GM21390 (cell line): ENCODE measurements around the gene SPG7.
A peak's percentile ranks its signal among the peaks of the same experiment; 100 is the strongest.

Experiments
- ATAC-seq: cut with Tn5 transposase; IDR thresholded peaks from one replicate; pipeline ENCODE4 v1.9.1; 2021; ENCODE audit not compliant: unreplicated experiment

Gene SPG7

DNA sequence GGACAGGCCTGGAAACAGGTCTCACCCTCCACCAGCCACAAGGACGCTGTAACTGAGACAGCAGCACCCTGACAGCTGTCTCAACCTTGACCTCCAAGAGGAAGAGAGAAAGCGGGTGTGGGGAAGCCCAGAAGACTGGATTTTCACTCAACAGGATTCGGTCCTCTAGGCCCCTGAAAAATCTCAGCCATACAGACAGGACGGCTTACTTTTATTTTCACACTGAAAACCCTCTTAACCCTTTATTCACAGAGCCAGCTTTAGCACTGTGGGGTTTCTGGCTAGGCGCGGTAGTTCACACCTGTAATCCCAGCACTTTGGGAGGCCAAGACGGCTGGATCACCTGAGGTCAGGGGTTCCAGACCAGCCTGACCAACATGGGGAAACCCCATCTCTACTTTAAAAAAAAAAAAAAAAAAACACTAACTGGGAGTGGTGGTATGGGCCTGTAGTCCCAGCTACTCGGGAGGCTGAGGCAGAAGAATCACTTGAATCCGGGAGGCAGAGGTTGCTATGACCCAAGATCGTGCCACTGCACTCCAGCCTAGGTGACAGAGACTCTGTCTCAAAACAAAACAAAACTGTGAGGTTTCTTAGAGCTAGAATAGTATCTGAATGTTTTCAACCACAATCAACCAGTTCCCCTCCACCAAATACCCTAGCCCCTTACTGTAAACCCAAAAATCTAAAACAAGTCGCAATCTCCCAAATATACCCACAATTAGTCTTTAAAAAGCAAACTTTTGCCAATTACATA lies 23.1 kb upstream of the SPG7 start:
- peak; percentile 38 for ATAC-seq

GRCh38 chr16:89485701-89486246 lies 22.4 kb upstream of the SPG7 start:
- no peak for ATAC-seq

- no peak for ATAC-seq
These were observed 18.9 kb upstream of the SPG7 start for GRCh38 chr16:89489040-89489897.

GRCh38 chr16:89489898-89490438 lies 18.2 kb upstream of the SPG7 start:
- ATAC-seq = no peak

DNA sequence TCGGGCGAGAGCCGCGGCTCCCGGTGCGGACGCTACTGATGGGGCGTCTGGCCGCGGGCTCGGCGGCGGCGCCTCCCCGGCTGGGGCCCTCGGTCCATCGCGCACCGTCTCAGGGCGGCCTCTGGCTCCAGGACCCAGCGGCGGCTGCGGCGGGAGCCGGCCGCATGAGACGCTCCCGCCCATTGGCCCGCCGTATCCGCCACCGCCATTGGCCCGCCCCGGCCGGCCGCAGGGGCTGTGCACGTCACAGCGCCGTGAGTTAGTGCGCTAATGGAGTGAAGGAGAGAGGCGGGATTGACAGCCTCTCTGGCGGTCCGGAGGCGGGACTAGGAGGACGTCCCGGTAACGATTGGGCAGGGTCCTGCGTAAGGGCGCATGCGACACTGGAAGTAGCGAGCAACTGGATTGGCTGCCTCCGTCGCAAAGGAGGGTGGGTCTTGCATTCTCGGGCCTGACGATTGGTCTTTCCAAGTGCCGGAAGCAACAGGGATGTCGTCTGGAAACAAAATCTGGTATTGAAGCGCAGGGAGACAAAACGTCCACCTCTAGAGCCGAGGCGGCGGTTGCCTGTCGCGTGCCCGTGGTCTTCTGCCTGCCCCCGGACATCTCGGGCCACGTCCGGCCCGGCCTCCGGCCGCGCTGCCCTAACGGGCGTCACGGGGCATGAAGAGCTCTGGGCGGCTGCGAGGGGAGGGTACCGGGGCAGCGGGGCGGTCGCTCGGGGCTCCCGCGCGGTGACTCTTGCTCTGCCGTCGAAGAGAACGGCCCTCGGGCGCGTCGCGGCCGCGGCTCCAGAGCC lies 17.6 kb upstream of the SPG7 start, which contains the start of gene ANKRD11:
Gene ANKRD11 (minus strand): TSS at position 123 of the 799 bp plus-strand sequence. CDS start 173,542 bp downstream, outside the sequence.
- peak; percentile 81 for ATAC-seq

GRCh38 chr16:89491238-89491869 lies 16.8 kb upstream of the SPG7 start:
- ATAC-seq = no peak

DNA sequence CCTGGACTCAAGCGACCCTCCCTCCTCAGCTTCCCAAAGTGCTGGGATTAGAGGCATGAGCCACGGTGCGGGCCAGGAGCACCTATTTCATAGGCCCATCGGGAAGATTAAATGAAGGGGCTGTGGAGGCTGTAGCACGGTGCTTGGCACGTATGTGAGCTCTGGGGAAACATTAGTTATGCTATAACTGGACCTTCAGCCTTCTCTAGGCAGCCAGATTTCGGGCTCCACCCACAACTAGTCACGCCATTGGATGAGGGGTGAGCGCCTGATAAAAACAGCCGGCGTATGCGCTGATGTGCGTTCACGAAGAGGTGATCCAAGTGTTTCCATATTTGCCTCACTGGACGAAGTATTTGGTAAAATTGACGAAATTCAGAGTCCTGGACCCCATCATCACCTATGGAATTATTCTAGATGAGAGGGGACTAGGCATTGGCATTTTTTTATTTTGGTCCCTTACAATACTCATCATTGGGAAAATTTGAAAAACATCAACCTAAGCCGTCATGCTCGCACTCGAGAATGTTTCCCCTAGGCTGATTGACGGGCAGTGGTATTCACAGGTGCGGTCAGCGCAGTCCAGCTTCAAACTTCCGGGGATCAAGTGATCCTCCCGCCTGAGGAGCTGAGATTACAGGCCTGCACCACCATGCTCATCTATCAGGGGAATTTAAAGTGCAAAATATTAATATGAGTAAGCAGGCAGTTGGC lies 16.1 kb upstream of the SPG7 start:
- ATAC-seq = no peak

- ATAC-seq = no peak
These were observed 14.4 kb upstream of the SPG7 start for GRCh38 chr16:89493776-89494175.

GRCh38 chr16:89495121-89495520 lies 13.1 kb upstream of the SPG7 start:
- ATAC-seq = no peak

DNA sequence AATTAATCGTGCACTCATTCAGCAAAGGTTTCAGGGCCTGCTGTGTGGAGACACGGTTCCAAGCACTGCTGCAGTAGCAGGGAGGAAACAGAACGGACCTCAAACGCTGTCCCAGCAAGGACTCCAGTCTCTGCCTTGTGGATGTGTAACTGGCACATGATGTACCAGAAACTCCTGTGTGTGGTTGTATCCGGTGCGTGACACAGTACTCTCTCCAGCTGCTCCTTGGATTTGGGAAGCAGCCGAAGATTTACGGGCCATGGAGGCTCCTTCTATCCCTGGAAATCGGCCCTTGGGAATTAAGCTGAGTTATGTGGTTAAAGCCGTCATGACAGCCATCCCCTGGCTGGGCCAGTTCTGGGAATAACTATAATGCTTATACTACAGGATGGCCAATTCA lies 9.4 kb upstream of the SPG7 start:
- ATAC-seq = no peak

DNA sequence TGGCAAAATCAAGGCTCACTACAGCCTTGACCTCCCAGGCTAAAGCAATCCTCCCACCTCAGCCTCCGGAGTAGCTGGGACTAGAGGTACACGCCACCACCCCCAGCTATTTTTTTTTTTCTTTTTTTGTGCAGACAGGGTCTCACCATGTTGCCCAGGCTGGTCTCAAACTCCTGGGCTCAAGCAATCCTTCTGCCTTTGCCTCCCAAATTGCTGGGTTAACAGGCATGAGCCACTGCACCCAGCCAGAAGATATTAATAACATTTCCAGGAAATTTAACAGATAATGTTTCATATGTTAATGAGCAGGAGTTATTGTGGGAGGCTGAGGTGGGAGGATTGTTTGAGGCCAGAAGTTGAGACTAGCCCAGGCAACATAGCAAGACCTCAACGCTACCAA lies 8.4 kb upstream of the SPG7 start:
- ATAC-seq = no peak

DNA sequence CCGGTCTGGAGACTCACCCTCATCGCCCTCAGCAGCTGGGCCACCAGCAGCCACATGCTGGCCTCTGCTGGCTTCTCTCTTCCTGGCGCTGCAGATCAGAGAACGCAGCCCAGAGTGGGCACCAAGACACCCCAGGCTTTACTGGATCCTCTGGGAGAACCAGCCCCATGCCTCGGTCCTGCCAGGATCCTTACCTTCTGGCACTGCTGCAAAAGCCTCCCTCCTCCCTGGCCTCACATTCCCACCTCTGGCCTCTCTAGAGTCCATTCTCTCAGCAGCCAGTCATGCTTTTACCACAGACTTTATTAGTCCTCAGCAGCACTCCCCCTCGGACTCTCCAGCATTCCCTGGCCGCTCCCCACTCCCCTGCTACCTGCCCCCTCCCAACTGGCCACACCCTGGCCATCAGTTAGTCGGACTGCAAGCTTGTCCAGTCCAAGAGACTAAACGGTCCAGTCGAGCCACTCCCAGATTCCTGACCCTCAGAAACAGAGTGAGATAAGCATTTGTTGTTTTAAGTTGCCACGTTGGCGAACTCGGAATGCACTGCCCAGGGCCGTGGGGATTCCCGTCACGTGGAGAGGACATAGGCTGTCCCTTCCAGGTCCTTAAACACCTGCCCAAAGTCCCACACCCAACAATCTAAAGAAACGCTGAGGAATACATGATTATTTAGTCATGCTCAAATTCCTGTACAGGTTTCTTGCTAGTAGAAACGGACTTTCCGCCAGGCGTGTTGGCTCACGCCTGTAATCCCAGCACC lies 5.9 kb upstream of the SPG7 start:
- no peak for ATAC-seq

DNA sequence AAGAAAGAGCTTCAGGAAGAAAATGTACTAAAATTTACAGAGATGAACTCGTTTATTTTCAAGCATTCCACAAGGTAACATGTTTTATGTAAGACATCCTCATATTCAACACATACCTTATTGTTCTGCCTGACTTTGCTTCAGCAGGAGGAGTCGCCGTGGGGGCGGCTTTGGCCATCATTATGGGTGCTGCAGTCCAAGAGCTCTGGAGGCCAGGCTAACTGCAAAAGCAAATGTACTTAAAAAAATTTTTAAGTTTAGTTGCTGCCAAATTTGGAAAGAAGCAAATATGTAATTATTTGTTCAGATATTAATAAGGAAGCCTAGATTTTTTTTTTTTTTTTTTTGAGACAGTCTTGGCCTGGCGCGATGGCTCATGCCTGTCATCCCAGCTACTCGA lies 4.1 kb upstream of the SPG7 start:
- no peak for ATAC-seq

- peak; percentile 49 for ATAC-seq
These were observed 2.7 kb upstream of the SPG7 start for GRCh38 chr16:89505204-89506112.

DNA sequence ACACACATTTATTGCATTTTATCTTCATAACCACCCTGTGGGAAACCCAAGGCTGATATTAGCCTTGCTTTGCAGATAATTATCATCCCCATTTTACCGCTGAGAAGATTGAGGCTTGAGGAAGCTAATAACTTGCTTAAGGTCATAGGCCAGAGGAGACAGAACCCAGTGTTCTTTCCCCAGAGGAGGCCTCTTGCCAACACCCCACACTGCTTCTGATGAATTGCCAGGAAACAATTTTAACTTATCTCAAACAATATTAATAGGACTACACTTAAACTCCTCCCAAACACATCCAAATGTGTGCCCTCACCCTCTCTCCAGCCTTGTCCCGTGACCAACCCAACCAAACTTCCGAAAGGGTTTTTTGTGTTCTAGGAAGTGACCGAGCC lies 2.1 kb upstream of the SPG7 start:
- ATAC-seq = no peak

GRCh38 chr16:89506791-89507191 lies 1.4 kb upstream of the SPG7 start:
- ATAC-seq = no peak

- ATAC-seq = no peak
These were observed 879 bp upstream of the SPG7 start for GRCh38 chr16:89507214-89507833.
